Activated CD8-positive, alpha-beta T cell treated with anti-CD3 and anti-CD28 coated beads, Interleukin-2, amount 10 ng/mL, durations not matched to agents 7 days and 5 days (primary cell): ENCODE results near the gene SDSL. TPM values are rescaled to one million over a fixed set of nuclear protein-coding genes. Genes with fewer than 3 reads are reported as not detected.

Source experiments
- total RNA-seq, 2 experiments: library from RNA; stranded (reverse); gene quantifications; one replicate each; pipeline ENCODE4 v1.2.3, GENCODE V29; 2021

The SDSL gene
- total RNA-seq, 2 experiments from 2014 or later: 0.37 to 0.39 TPM

Other genes starting within 250 kb of the SDSL start
- gene DDX54, start 236.9 kb upstream of the SDSL start, total RNA-seq: 10 to 100 TPM; 79.4 to 82.0 TPM
- gene RITA1, start 236.7 kb upstream of the SDSL start, total RNA-seq: 10 to 100 TPM; 21.0 to 22.6 TPM
- 10 to 100 TPM; 13.7 to 16.1 TPM for gene TPCN1, start 200.9 kb upstream of the SDSL start, total RNA-seq
- 10 to 100 TPM; 23.8 to 24.7 TPM for gene SLC8B1, start 87.3 kb upstream of the SDSL start, total RNA-seq
- gene PLBD2, start 63.8 kb upstream of the SDSL start, total RNA-seq: 10 to 100 TPM; 11.1 to 12.0 TPM
- not detected for gene SDS, start 18.5 kb upstream of the SDSL start, total RNA-seq
- gene LHX5, start 49.5 kb downstream of the SDSL start, total RNA-seq: not detected